Dendritic cell treated with granulocyte-macrophage colony-stimulating factor and Interleukin-4, amounts not matched to agents 40 ng/mL and 50 ng/mL, for 4 days (primary cell): ENCODE data around the gene LNP1.
"Not testable (repeated sequence)": the region's sequence is repeated elsewhere in the genome, so short reads cannot be mapped to it uniquely, and the experiment has no call there.

Source experiments
- H3K27ac Mint-ChIP-seq: one replicate; pipeline ENCODE4 v1.8.0; 2022; ENCODE audit warnings: mild to moderate bottlenecking, mixed read lengths
- H3K27me3 Mint-ChIP-seq: one replicate; pipeline ENCODE4 v1.8.0; 2022; ENCODE audit warnings: mild to moderate bottlenecking, mixed read lengths
- H3K36me3 Mint-ChIP-seq: one replicate; pipeline ENCODE4 v1.8.0; 2022; ENCODE audit warnings: low read depth, mixed read lengths
- H3K4me1 Mint-ChIP-seq: one replicate; pipeline ENCODE4 v1.8.0; 2022; ENCODE audit warnings: low read depth, mixed read lengths
- H3K4me3 Mint-ChIP-seq: one replicate; pipeline ENCODE4 v1.8.0; 2022; ENCODE audit warnings: mild to moderate bottlenecking, moderate library complexity, mixed read lengths
- H3K9me3 Mint-ChIP-seq: one replicate; pipeline ENCODE4 v1.8.0; 2022; ENCODE audit warnings: mixed read lengths
- intact Hi-C: fragments of 100-400 bp; cut with micrococcal nuclease; formaldehyde crosslinking; loops from one replicate; pipeline ENCODE4 v1.15.0; 2022

Gene LNP1

GRCh38 chr3:100429187-100429716 is 27.9 kb downstream of the LNP1 start:
- intact Hi-C loops = no loop called here
- H3K36me3 Mint-ChIP-seq = no peaks in the 10 kb centered on the region
- no peaks in the 10 kb centered on the region for H3K4me1 Mint-ChIP-seq
- no peaks in the 10 kb centered on the region for H3K27me3 Mint-ChIP-seq
- H3K27ac Mint-ChIP-seq = no peak overlapping the region
- H3K4me3 Mint-ChIP-seq = no peak overlapping the region
- no peaks in the 10 kb centered on the region for H3K9me3 Mint-ChIP-seq

GRCh38 chr3:100436951-100437350 is 35.6 kb downstream of the LNP1 start:
- intact Hi-C loops = no loop called here
- Mint-ChIP-seq H3K27ac (no peak overlapping the region), H3K4me3 (no peak overlapping the region), H3K27me3 (no peaks in the 10 kb centered on the region), H3K4me1 (no peaks in the 10 kb centered on the region), H3K9me3 (no peaks in the 10 kb centered on the region), H3K36me3 (no peaks in the 10 kb centered on the region)

DNA sequence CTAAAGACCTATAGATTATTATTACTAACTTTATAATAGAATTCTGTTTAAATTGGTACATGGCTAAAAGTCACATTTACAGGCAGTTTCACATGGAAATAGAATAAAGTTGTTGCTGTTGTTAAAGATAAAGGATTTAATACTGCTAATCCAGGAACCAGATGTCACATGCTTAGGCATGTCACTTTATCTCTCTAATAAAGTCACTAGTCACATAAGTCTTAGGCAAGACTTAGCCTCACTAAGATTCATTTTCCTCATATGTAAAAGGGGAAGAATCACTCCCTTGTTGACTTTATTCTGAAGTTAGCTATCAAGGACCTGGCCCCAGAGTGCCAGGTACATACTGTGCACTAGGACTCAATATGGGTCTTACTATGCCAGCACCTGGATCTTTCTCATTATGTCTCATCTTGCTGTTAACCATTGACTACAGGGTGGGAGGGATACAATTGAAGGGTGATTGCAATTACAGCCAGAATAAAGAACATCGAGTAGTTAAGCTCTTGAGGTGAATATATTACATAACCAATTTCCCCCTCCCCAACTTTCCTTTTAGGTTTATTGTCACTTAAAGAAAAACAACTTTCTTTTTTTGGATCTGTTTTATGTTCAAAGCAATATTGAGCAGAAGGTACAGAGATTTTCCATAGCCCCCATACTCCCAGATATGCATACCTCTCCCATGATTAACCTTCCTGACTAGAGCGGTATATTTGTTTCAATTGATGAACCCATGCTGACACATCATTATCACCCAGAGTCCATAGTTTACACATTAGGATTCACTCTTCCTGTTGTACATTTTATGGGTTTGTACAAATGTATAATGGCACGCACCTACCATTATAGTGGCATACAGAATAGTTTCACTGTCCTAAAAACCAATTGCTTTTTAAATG is 36.6 kb downstream of the LNP1 start:
- Mint-ChIP-seq H3K36me3 (no peaks in the 10 kb centered on the region), H3K27me3 (no peaks in the 10 kb centered on the region), H3K27ac (no peak overlapping the region), H3K9me3 (no peaks in the 10 kb centered on the region), H3K4me3 (no peak overlapping the region), H3K4me1 (no peaks in the 10 kb centered on the region)
- intact Hi-C loops = no loop called here

DNA sequence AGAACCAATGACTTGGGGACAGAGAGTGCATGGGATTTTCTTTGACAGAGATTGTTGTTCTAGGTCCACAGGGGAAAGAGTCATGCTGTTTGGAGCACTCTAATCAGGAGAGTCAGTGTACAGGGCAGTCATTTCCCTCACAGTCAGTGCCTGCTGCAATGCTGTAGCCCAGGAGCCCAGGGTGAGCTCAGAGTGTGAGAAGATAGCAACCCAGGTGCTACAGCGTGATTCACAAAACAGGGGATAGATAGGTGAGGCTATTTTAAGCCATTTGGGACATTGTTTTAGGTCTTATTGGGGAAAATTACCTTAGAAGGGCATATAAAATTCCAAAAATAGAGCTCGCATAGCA is 37.3 kb downstream of the LNP1 start:
- Mint-ChIP-seq H3K4me1 (no peaks in the 10 kb centered on the region), H3K27ac (no peak overlapping the region), H3K36me3 (no peaks in the 10 kb centered on the region), H3K4me3 (no peak overlapping the region), H3K9me3 (no peaks in the 10 kb centered on the region), H3K27me3 (no peaks in the 10 kb centered on the region)
- intact Hi-C loops = no loop called here

DNA sequence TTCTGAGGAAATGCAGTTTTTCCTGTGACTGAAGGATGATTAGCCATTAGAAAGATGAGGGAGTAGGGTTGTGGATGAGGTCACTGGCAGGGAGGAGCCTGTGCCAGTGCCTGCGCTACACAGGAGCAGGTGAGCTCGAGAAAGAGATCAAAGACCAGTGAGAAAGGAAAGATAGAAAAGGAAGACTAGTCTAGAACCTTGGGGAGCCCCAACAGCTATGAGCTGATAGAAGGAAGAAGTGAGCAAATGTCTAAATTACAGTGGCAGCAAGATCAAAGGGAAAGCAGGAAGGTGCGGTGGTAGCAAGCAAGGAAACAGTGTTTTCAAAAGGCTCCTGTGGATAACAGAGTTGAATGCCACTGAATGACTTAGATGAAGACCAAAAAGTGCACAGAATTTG is 39.6 kb downstream of the LNP1 start:
- no peak overlapping the region for H3K27ac Mint-ChIP-seq
- no peaks in the 10 kb centered on the region for H3K27me3 Mint-ChIP-seq
- intact Hi-C loops = no loop called here
- H3K4me3 Mint-ChIP-seq = no peak overlapping the region
- H3K9me3 Mint-ChIP-seq = no peaks in the 10 kb centered on the region
- no peaks in the 10 kb centered on the region for H3K4me1 Mint-ChIP-seq
- H3K36me3 Mint-ChIP-seq = no peaks in the 10 kb centered on the region

GRCh38 chr3:100443690-100444089 is 42.4 kb downstream of the LNP1 start:
- Mint-ChIP-seq H3K4me3 (no peak overlapping the region), H3K36me3 (no peaks in the 10 kb centered on the region), H3K27me3 (no peaks in the 10 kb centered on the region), H3K27ac (no peak overlapping the region), H3K9me3 (peaks cover 8% of the 10 kb centered on the region), H3K4me1 (no peaks in the 10 kb centered on the region)
- intact Hi-C loops = no loop called here

- H3K9me3 Mint-ChIP-seq, H3K4me1 Mint-ChIP-seq, H3K27me3 Mint-ChIP-seq, H3K36me3 Mint-ChIP-seq, H3K27ac Mint-ChIP-seq, intact Hi-C loops, H3K4me3 Mint-ChIP-seq: not testable (repeated sequence)
Measured at GRCh38 chr3:100447067-100447466, 45.7 kb downstream of the LNP1 start.

DNA sequence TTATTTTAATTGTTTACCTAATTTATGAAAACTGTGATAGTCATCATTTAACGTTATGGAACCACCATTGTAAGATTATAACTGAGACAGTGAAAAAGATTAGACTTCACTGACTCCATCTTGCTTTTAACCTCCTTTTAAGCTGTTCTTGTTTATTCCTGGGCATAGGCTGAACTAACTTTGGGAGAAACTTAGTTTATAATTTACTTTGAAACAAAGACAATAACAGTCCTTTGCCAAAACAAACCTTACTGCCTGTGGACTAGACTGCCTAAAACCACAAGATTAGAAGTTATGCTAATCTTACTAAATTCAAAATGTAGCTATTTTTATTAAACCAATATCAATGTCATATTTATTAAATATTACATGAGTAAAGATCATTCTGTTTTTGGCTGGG is 46.7 kb downstream of the LNP1 start:
- intact Hi-C loops = no loop called here
- no peaks in the 10 kb centered on the region for H3K4me1 Mint-ChIP-seq
- peaks cover 8% of the 10 kb centered on the region for H3K9me3 Mint-ChIP-seq
- no peak overlapping the region for H3K4me3 Mint-ChIP-seq
- no peaks in the 10 kb centered on the region for H3K27me3 Mint-ChIP-seq
- no peaks in the 10 kb centered on the region for H3K36me3 Mint-ChIP-seq
- no peak overlapping the region for H3K27ac Mint-ChIP-seq

DNA sequence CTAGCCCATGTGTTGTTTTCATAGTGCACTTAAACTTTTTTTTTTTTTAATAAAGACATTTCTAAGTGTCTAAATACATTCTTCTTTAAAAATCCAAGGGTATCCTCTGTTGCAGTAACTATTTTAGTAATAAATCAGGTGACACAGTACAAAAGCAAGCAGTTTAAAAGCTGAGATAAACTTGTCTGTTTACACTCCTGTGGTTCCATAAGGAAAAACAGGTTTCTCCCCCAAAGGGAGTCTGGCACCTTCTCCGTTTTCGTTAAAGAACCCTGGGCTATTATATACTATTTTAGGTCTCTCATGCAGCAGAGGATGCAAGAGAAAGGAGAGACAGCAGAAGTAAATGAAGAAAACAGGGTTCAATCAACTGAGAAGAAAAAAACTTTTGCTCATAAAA is 47.9 kb downstream of the LNP1 start:
- H3K4me3 Mint-ChIP-seq = no peak overlapping the region
- intact Hi-C loops = no loop called here
- no peaks in the 10 kb centered on the region for H3K4me1 Mint-ChIP-seq
- H3K27me3 Mint-ChIP-seq = no peaks in the 10 kb centered on the region
- no peaks in the 10 kb centered on the region for H3K36me3 Mint-ChIP-seq
- no peak overlapping the region for H3K27ac Mint-ChIP-seq
- peaks cover 8% of the 10 kb centered on the region for H3K9me3 Mint-ChIP-seq

GRCh38 chr3:100454677-100455076 is 53.3 kb downstream of the LNP1 start:
- H3K27me3 Mint-ChIP-seq = no peaks in the 10 kb centered on the region
- H3K36me3 Mint-ChIP-seq = no peaks in the 10 kb centered on the region
- intact Hi-C loops = no loop called here
- H3K4me3 Mint-ChIP-seq = no peak overlapping the region
- H3K4me1 Mint-ChIP-seq = no peaks in the 10 kb centered on the region
- H3K9me3 Mint-ChIP-seq = no peaks in the 10 kb centered on the region
- H3K27ac Mint-ChIP-seq = no peak overlapping the region

- Mint-ChIP-seq H3K9me3 (no peaks in the 10 kb centered on the region), H3K4me1 (no peaks in the 10 kb centered on the region), H3K4me3 (no peak overlapping the region), H3K27ac (no peak overlapping the region), H3K27me3 (no peaks in the 10 kb centered on the region), H3K36me3 (no peaks in the 10 kb centered on the region)
- intact Hi-C loops = no loop called here
Measured at GRCh38 chr3:100455841-100456550, 54.7 kb downstream of the LNP1 start.

DNA sequence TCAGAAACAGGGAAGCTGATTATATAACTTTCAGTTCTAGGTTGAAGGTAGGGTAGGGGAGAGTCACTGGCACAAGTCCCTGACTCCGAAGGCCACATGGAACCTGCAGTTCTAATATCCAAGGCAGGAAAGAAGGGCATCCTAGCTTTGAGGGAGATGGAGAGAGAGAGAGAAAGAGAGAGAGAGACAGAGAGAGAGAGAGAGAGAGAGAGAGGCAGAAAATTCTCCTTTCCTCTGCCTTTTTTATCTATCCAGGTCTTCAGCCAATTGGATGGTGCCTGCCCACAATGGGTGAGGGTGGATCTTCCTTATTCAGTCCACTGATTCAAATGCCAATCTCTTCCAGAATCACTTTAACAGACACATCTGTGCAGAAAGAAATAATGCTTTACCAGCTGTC is 55.4 kb downstream of the LNP1 start:
- H3K9me3 Mint-ChIP-seq = no peaks in the 10 kb centered on the region
- no peak overlapping the region for H3K27ac Mint-ChIP-seq
- H3K27me3 Mint-ChIP-seq = no peaks in the 10 kb centered on the region
- no peaks in the 10 kb centered on the region for H3K36me3 Mint-ChIP-seq
- H3K4me1 Mint-ChIP-seq = no peaks in the 10 kb centered on the region
- no peak overlapping the region for H3K4me3 Mint-ChIP-seq
- intact Hi-C loops = no loop called here

DNA sequence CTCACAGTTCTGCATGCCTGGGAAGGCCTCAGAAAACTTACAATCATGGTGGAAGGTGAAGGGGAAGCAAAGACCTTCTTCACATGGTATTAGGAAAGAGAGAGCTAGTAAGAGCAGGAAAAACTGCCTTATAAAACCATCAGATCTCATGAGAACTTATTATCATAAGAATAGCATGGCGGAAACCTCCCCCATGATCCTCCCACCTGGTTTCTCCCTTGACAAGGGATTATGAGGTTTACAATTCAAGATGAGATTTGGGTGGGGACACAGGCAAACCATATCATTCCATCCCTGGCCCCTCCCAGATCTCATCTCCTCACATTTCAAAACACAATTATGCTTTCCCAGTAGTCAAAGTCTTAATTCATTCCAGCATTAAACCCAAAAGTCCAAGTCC is 56.5 kb downstream of the LNP1 start:
- Mint-ChIP-seq H3K9me3 (no peaks in the 10 kb centered on the region), H3K4me3 (no peak overlapping the region), H3K4me1 (no peaks in the 10 kb centered on the region), H3K27ac (no peak overlapping the region), H3K36me3 (no peaks in the 10 kb centered on the region), H3K27me3 (no peaks in the 10 kb centered on the region)
- intact Hi-C loops = no loop called here

DNA sequence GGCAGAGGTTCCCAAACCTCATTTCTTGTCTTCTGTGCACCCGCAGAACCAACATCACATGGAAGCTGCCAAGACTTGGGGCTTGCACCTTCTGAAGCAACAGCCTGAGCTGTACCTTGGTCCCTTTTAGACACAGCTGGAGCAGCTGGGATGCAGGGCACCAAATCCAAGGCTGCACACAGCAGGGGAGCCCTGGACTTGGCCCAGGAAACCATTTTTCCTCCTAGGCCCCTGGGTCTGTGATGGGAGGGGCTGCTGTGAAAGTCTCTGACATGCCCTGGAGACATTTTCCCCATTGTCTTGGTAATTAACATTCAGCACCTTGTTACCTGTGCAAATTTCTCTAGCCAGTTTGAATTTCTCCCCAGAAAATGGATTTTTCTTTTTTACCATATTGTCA is 57.5 kb downstream of the LNP1 start:
- H3K36me3 Mint-ChIP-seq = no peaks in the 10 kb centered on the region
- H3K4me3 Mint-ChIP-seq = no peak overlapping the region
- no peaks in the 10 kb centered on the region for H3K4me1 Mint-ChIP-seq
- no peaks in the 10 kb centered on the region for H3K27me3 Mint-ChIP-seq
- intact Hi-C loops = no loop called here
- H3K9me3 Mint-ChIP-seq = no peaks in the 10 kb centered on the region
- H3K27ac Mint-ChIP-seq = no peak overlapping the region
